ENCODE data around the gene HMGN4. TPM values are rescaled to one million over a fixed set of nuclear protein-coding genes. Genes with fewer than 3 reads are reported as not detected.

Gene HMGN4
- total and polyA plus RNA-seq, 9 of the 15 experiments (the other 6 are each of a cell fraction or from before 2014, with no cell fraction given) = 35.4 to 134 (median 94.1) TPM

DNA sequence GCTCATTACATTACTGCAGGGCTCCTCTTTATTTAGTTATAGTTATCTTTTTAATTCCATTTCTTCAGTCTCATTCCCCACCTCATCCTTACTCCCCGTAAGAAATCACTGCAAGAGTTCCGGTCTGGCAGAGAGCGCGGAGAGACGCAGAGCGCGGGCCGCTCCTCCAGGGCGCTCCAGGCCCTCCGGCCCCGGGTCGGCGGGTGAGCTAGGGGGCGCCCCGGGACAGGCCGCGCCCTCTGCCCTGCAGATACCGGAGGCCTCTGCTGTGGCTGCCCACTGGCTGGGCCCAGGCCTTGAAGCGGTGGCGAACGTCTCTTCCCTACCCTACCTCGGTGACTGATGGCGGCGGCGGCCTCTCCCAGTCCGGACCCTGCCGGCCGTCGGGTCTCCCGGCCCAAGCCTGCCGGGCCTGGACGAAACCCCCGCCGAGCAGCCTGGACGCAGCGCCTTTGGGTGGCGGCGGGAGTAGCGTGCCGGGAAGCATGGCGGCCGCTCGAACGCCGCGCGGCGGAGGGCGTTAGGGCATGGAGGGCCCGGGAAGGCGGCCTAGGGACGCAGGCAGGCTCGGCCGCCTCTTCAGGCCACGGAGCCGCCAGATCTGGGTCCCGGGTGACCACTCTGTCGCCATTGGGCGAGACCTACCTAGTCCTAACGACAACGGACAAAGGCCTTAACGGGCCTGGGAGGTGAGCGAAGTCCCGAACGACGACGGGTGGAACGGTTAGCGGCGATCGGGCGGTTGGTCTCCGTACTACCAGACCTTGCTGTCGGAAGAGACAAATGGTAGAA, 16.4 kb upstream of the HMGN4 start (continued):
- TF ChIP-seq MYC (IDR thresholded peaks at IDR 0.05; ENCODE audit: low read depth, low read length) (peak; percentile 87), MYC (CRISPR knock-in tag; IDR thresholded peaks at IDR 0.05; ENCODE audit: borderline replicate concordance, low read depth) (no peak), ZNF274 (IDR thresholded peaks at IDR 0.05; ENCODE audit: borderline replicate concordance, low read depth, low read length) (no peak; the same call in 1 of the 2 replicates), HDAC8 (tag; IDR thresholded peaks at IDR 0.05) (peak; percentile 84), TBL1XR1 (IDR thresholded peaks at IDR 0.05; ENCODE audit: low read length in 2 of 2) (no peak), ZNF696 (CRISPR knock-in tag; conservative IDR thresholded peaks at IDR 0.05) (no peak)
- TF ChIP-seq, protein P1, sequence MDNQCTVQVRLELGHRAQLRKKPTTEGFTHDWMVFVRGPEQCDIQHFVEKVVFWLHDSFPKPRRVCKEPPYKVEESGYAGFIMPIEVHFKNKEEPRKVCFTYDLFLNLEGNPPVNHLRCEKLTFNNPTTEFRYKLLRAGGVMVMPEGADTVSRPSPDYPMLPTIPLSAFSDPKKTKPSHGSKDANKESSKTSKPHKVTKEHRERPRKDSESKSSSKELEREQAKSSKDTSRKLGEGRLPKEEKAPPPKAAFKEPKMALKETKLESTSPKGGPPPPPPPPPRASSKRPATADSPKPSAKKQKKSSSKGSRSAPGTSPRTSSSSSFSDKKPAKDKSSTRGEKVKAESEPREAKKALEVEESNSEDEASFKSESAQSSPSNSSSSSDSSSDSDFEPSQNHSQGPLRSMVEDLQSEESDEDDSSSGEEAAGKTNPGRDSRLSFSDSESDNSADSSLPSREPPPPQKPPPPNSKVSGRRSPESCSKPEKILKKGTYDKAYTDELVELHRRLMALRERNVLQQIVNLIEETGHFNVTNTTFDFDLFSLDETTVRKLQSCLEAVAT (IDR thresholded peaks at IDR 0.05) = no peak; a peak in 1 of 4 replicates
- TF ChIP-seq, protein P2, sequence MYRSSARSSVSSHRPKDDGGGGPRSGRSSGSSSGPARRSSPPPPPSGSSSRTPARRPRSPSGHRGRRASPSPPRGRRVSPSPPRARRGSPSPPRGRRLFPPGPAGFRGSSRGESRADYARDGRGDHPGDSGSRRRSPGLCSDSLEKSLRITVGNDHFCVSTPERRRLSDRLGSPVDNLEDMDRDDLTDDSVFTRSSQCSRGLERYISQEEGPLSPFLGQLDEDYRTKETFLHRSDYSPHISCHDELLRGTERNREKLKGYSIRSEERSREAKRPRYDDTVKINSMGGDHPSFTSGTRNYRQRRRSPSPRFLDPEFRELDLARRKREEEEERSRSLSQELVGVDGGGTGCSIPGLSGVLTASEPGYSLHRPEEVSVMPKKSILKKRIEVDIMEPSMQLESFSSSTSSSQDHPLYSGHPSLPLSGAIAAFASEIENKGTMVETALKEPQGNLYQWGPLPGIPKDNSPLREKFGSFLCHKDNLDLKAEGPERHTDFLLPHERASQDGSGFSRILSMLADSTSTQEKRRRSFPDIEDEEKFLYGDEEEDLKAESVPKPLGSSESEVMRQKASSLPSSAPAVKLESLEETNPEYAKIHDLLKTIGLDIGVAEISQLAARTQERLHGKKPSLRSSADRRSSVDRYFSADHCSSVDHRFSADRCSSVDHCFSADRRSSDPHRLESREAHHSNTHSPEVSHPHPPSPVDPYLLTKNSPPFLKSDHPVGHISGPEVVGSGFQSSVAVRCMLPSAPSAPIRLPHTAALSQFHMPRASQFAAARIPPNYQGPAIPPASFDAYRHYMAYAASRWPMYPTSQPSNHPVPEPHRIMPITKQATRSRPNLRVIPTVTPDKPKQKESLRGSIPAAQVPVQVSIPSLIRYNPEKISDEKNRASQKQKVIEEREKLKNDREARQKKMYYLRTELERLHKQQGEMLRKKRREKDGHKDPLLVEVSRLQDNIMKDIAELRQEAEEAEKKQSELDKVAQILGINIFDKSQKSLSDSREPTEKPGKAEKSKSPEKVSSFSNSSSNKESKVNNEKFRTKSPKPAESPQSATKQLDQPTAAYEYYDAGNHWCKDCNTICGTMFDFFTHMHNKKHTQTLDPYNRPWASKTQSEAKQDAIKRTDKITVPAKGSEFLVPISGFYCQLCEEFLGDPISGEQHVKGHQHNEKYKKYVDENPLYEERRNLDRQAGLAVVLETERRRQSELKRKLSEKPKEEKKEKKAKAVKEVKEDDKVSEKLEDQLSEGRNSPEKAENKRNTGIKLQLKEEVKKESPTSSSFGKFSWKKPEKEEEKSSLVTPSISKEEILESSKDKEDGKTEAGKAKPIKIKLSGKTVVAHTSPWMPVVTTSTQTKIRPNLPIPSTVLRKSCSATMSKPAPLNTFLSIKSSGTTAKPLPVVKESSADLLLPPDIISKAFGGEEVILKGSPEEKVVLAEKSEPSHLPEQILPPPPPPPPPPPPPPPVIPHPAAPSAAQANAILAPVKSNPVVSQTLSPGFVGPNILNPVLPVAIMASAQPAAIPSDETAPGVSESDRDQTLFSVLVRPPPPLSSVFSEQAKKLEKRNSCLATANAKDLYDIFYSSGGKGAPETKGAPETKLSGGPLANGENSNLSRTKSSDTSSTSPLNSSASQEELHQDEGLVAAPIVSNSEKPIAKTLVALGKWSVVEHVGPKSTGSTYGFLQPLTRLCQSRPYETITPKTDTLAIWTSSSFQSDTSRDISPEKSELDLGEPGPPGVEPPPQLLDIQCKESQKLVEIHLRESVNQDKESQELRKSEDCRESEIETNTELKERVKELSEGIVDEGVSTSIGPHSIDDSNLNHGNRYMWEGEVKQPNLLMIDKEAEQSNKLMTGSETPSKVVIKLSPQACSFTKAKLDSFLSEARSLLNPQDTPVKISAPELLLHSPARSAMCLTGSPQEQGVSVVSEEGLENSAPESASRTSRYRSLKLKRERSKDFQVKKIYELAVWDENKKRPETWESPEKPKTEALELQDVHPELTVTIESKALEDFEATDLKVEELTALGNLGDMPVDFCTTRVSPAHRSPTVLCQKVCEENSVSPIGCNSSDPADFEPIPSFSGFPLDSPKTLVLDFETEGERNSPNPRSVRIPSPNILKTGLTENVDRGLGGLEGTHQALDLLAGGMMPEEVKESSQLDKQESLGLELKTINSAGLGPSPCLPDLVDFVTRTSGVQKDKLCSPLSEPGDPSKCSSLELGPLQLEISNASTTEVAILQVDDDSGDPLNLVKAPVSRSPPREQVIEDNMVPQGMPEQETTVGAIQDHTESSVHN (IDR thresholded peaks at IDR 0.05; ENCODE audit: borderline replicate concordance in 1 of 2, low read depth in 1 of 2) = no peak
- TF ChIP-seq, protein P3, sequence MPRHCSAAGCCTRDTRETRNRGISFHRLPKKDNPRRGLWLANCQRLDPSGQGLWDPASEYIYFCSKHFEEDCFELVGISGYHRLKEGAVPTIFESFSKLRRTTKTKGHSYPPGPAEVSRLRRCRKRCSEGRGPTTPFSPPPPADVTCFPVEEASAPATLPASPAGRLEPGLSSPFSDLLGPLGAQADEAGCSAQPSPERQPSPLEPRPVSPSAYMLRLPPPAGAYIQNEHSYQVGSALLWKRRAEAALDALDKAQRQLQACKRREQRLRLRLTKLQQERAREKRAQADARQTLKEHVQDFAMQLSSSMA (CRISPR knock-in tag; IDR thresholded peaks at IDR 0.05) = 0 out of 2 replicates have a peak, but pooled peaks have one; percentile 69
- TF ChIP-seq, protein P4, sequence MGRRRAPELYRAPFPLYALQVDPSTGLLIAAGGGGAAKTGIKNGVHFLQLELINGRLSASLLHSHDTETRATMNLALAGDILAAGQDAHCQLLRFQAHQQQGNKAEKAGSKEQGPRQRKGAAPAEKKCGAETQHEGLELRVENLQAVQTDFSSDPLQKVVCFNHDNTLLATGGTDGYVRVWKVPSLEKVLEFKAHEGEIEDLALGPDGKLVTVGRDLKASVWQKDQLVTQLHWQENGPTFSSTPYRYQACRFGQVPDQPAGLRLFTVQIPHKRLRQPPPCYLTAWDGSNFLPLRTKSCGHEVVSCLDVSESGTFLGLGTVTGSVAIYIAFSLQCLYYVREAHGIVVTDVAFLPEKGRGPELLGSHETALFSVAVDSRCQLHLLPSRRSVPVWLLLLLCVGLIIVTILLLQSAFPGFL (CRISPR knock-in tag; IDR thresholded peaks at IDR 0.05) = no peak
- TF ChIP-seq, protein P5, sequence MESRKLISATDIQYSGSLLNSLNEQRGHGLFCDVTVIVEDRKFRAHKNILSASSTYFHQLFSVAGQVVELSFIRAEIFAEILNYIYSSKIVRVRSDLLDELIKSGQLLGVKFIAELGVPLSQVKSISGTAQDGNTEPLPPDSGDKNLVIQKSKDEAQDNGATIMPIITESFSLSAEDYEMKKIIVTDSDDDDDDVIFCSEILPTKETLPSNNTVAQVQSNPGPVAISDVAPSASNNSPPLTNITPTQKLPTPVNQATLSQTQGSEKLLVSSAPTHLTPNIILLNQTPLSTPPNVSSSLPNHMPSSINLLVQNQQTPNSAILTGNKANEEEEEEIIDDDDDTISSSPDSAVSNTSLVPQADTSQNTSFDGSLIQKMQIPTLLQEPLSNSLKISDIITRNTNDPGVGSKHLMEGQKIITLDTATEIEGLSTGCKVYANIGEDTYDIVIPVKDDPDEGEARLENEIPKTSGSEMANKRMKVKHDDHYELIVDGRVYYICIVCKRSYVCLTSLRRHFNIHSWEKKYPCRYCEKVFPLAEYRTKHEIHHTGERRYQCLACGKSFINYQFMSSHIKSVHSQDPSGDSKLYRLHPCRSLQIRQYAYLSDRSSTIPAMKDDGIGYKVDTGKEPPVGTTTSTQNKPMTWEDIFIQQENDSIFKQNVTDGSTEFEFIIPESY (CRISPR knock-in tag; IDR thresholded peaks at IDR 0.05) = peak; percentile 63; the same call in 1 of the 2 replicates

Data from K562 (cell line).